H9 (cell line): Measurements from ENCODE around the gene EPS15. TPM values are rescaled to one million over a fixed set of nuclear protein-coding genes. Genes with fewer than 3 reads are reported as not detected.

Experiments
- DNase-seq: peaks from one replicate; pipeline ENCODE4 v3.0.0-alpha.2; 2017
- H2AFZ ChIP-seq: one replicate; pipeline ENCODE4 v1.6.1; 2013; ENCODE audit warnings: mild to moderate bottlenecking, low read length, control low read depth, moderate library complexity
- H2AK5ac ChIP-seq: 2 replicates; pipeline ENCODE4 v1.6.1; 2013; ENCODE audit warnings: low read length, control low read depth, mixed read lengths; ENCODE audit not compliant: insufficient read length
- H2BK120ac ChIP-seq: one replicate; pipeline ENCODE4 v1.6.1; 2013; ENCODE audit warnings: low read depth, mild to moderate bottlenecking, low read length, control low read depth, inconsistent platforms; ENCODE audit not compliant: poor library complexity, severe bottlenecking
- H2BK12ac ChIP-seq: 2 replicates; pipeline ENCODE4 v1.6.1; 2013; ENCODE audit warnings: low read length, control low read depth, mixed read lengths, low read depth; ENCODE audit not compliant: insufficient read length
- H2BK15ac ChIP-seq: 2 replicates; pipeline ENCODE4 v1.6.1; 2013; ENCODE audit warnings: low read depth, low read length, control low read depth
- H2BK20ac ChIP-seq: one replicate; pipeline ENCODE4 v1.6.1; 2013; ENCODE audit warnings: low read depth, mild to moderate bottlenecking, low read length, control low read depth, inconsistent platforms; ENCODE audit not compliant: poor library complexity, severe bottlenecking
- H2BK5ac ChIP-seq: 2 replicates; pipeline ENCODE4 v1.6.1; 2013; ENCODE audit warnings: low read length, control low read depth, mixed read lengths; ENCODE audit not compliant: insufficient read length
- H3K14ac ChIP-seq: 2 replicates; pipeline ENCODE4 v1.6.1; 2013; ENCODE audit warnings: low read length, control low read depth; ENCODE audit not compliant: insufficient read depth
- H3K18ac ChIP-seq: 2 replicates; pipeline ENCODE4 v1.6.1; 2013; ENCODE audit warnings: low read depth, mild to moderate bottlenecking, mixed read lengths, low read length, control low read depth; ENCODE audit not compliant: insufficient read length
- H3K23ac ChIP-seq: 2 replicates; pipeline ENCODE4 v1.6.1; 2013; ENCODE audit warnings: low read length, control low read depth, mixed read lengths, low read depth; ENCODE audit not compliant: insufficient read length
- H3K23me2 ChIP-seq: 2 replicates; pipeline ENCODE4 v1.6.1; 2013; ENCODE audit warnings: low read depth, mild to moderate bottlenecking, mixed read lengths, low read length, control low read depth; ENCODE audit not compliant: insufficient read length, poor library complexity, severe bottlenecking
- H3K27ac ChIP-seq: 2 replicates; pipeline ENCODE4 v1.5.1; 2013; ENCODE audit warnings: low read length, control low read depth, mixed read lengths, low read depth; ENCODE audit not compliant: insufficient read length
- H3K27me3 ChIP-seq: 2 replicates; pipeline ENCODE4 v1.6.1; 2013; ENCODE audit warnings: low read length, control low read depth, inconsistent platforms; ENCODE audit not compliant: insufficient read depth
- H3K4ac ChIP-seq: 2 replicates; pipeline ENCODE4 v1.6.1; 2013; ENCODE audit warnings: low read depth, mild to moderate bottlenecking, control low read depth, inconsistent platforms, low read length, moderate library complexity
- H3K4me1 ChIP-seq: 2 replicates; pipeline ENCODE4 v1.6.1; 2013; ENCODE audit warnings: low read length, control low read depth, inconsistent platforms; ENCODE audit not compliant: insufficient read depth
- H3K4me2 ChIP-seq: 2 replicates; pipeline ENCODE4 v1.6.1; 2013; ENCODE audit warnings: low read length, control low read depth, mixed read lengths; ENCODE audit not compliant: insufficient read length, insufficient read depth
- H3K56ac ChIP-seq: 2 replicates; pipeline ENCODE4 v1.6.1; 2013; ENCODE audit warnings: low read depth, mild to moderate bottlenecking, mixed read lengths, low read length, control low read depth; ENCODE audit not compliant: insufficient read length
- H3K79me1 ChIP-seq: 2 replicates; pipeline ENCODE4 v1.6.1; 2013; ENCODE audit warnings: low read depth, mild to moderate bottlenecking, moderate library complexity, low read length, control low read depth, inconsistent platforms; ENCODE audit not compliant: insufficient read depth, poor library complexity, severe bottlenecking
- H3K79me2 ChIP-seq: 2 replicates; pipeline ENCODE4 v1.6.1; 2013; ENCODE audit warnings: low read length, control low read depth, inconsistent platforms; ENCODE audit not compliant: insufficient read depth
- H3K9ac ChIP-seq: 2 replicates; pipeline ENCODE4 v1.6.1; 2013; ENCODE audit warnings: low read length, control low read depth, mixed read lengths; ENCODE audit not compliant: insufficient read length; ENCODE audit errors: extremely low read depth
- H3K9me3 ChIP-seq: one replicate; pipeline ENCODE4 v1.6.1; 2013; ENCODE audit warnings: low read depth, low read length, inconsistent platforms; ENCODE audit not compliant: control insufficient read depth
- H3T11ph ChIP-seq: one replicate; pipeline ENCODE4 v1.6.1; 2013; ENCODE audit warnings: mild to moderate bottlenecking, low read length, control low read depth, inconsistent platforms
- H4K20me1 ChIP-seq: one replicate; pipeline ENCODE4 v1.6.1; 2013; ENCODE audit not compliant: control insufficient read depth, insufficient read length, insufficient read depth
- H4K5ac ChIP-seq: 2 replicates; pipeline ENCODE4 v1.6.1; 2013; ENCODE audit warnings: low read depth, mild to moderate bottlenecking, mixed read lengths, low read length, control low read depth; ENCODE audit not compliant: insufficient read length
- H4K8ac ChIP-seq: replicated peaks from 2 replicates; pipeline ENCODE4 v1.6.1; 2013; ENCODE audit warnings: low read length, control low read depth, mixed read lengths, low read depth; ENCODE audit not compliant: insufficient read length
- H4K91ac ChIP-seq: 2 replicates; pipeline ENCODE4 v1.6.1; 2013; ENCODE audit warnings: low read depth, mild to moderate bottlenecking, moderate library complexity, mixed read lengths, low read length, control low read depth; ENCODE audit not compliant: insufficient read length
- H3K27ac Mint-ChIP-seq, 3 experiments: 2 replicates in 2 of 3; 3 replicates in 1 of 3; pipeline ENCODE4 v1.8.0; 2020 to 2021; ENCODE audit warnings: mixed read lengths in 3 of 3, mild to moderate bottlenecking in 1 of 3, moderate library complexity in 1 of 3
- H3K27me3 Mint-ChIP-seq: 2 replicates; pipeline ENCODE4 v1.8.0; 2021; ENCODE audit warnings: low read depth, mild to moderate bottlenecking, moderate library complexity, mixed read lengths
- H3K36me3 Mint-ChIP-seq, 3 experiments: 2 replicates in 2 of 3; 3 replicates in 1 of 3; pipeline ENCODE4 v1.8.0; 2020 to 2021; ENCODE audit warnings: low read depth in 3 of 3, mixed read lengths in 3 of 3; ENCODE audit not compliant: insufficient read depth in 1 of 3
- H3K4me1 Mint-ChIP-seq, 2 experiments: 2 replicates each; pipeline ENCODE4 v1.8.0; 2020; ENCODE audit warnings: mixed read lengths in 2 of 2
- H3K4me3 Mint-ChIP-seq, 2 experiments: 2 replicates in 1 of 2; 3 replicates in 1 of 2; pipeline ENCODE4 v1.8.0; 2020 to 2021; ENCODE audit warnings: mild to moderate bottlenecking in 2 of 2, mixed read lengths in 2 of 2, moderate library complexity in 1 of 2
- H3K9me3 Mint-ChIP-seq, 2 experiments: 2 replicates in 1 of 2; 3 replicates in 1 of 2; pipeline ENCODE4 v1.8.0; 2020; ENCODE audit warnings: mild to moderate bottlenecking in 2 of 2, mixed read lengths in 2 of 2, moderate library complexity in 1 of 2
- CTCF ChIP-seq: fragments of 200-600 bp; sonication (generic); conservative IDR thresholded peaks from 3 replicates; pipeline ENCODE4 v1.8.0; 2021; ENCODE audit warnings: antibody characterized with exemption, mild to moderate bottlenecking
- WGBS: extraction: QIAGEN DNeasy Blood & Tissue Kit; methylation state at CpG from one replicate; pipeline ENCODE4 v1.1.7; 2013; ENCODE audit warnings: missing lambda C conversion rate, low lambda C conversion rate, mixed read lengths; ENCODE audit not compliant: insufficient read length; ENCODE audit errors: extremely low coverage; 5-methylcytosine and 5-hydroxymethylcytosine counted together
- total RNA-seq: library from RNA; stranded (reverse); gene quantifications from 2 replicates; pipeline ENCODE4 v1.2.1, GENCODE V29; 2021

Gene EPS15
- total RNA-seq, 1 experiment from 2014 or later = 44.1 TPM

- Mint-ChIP-seq H3K27me3 (no peaks in the 10 kb centered on the region), H3K9me3 (no peaks in the 10 kb centered on the region), H3K4me3 (no peak overlapping the region), H3K27ac (no peak overlapping the region), H3K36me3 (peaks cover 0 to 2% (median 0%) of the 10 kb centered on the region in 3 experiments; a peak in 1 of 7 replicates), H3K4me1 (no peaks in the 10 kb centered on the region; a peak in 1 of 4 replicates)
- Histone ChIP-seq H3K79me2 (peaks cover 3% of the 10 kb centered on the region; the same call in 1 of the 2 replicates), H2BK15ac (no peak overlapping the region), H2BK20ac (no peak overlapping the region), H2AFZ (no peak overlapping the region), H3K56ac (no peak overlapping the region), H3K4ac (no peak overlapping the region), H3K4me2 (no peak overlapping the region), H4K5ac (no peak overlapping the region), H3K27me3 (no peaks in the 10 kb centered on the region), H2BK120ac (no peak overlapping the region), H3K27ac (no peak overlapping the region), H3K23me2 (no peaks in the 10 kb centered on the region), H2BK12ac (no peak overlapping the region), H3K79me1 (peaks cover 5% of the 10 kb centered on the region), H3K4me1 (no peaks in the 10 kb centered on the region), H2BK5ac (no peak overlapping the region), H3K9me3 (no peaks in the 10 kb centered on the region), H3K18ac (no peak overlapping the region), H4K91ac (no peak overlapping the region), H3K9ac (no peak overlapping the region), H3K14ac (no peak overlapping the region), H4K20me1 (no peaks in the 10 kb centered on the region), H3K23ac (no peak overlapping the region), H4K8ac (no peak overlapping the region), H3T11ph (no peak overlapping the region), H2AK5ac (no peak overlapping the region)
- TF ChIP-seq CTCF = no peak
- no CpG with 5 or more reads among the region's 1 CpG for WGBS
- no peak for DNase-seq
Measured at GRCh38 chr1:51487628-51488027, 31.4 kb downstream of the EPS15 start.
